GM12872 (cell line): ENCODE data around the gene CST4.

Experiments
- TF ChIP-seq, protein P1 (sequence below): IDR thresholded peaks from 3 replicates; pipeline ENCODE4 v1.5.1; 2011; ENCODE audit warnings: low read depth, mild to moderate bottlenecking, low read length, moderate library complexity; ENCODE audit not compliant: insufficient read depth

The CST4 gene

DNA sequence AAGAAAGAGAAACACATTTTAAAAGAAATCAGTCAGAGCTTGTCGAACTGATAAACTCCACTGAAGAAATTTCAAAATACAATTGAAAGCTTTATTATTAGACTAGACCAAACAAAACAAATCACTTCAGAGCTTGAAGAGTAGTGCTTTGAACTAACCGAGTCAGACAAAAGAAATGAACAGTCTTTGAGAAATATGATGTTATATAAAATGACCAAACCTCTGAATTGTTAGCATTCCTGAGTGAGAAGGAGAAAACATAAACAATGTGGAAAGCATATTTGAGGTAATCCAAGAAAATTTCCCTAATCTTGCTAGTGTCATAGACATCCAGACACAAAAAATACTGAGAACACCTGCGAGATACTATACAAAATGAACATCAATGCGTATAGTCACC is 13.2 kb upstream of the CST4 start:
- TF ChIP-seq, protein P1, sequence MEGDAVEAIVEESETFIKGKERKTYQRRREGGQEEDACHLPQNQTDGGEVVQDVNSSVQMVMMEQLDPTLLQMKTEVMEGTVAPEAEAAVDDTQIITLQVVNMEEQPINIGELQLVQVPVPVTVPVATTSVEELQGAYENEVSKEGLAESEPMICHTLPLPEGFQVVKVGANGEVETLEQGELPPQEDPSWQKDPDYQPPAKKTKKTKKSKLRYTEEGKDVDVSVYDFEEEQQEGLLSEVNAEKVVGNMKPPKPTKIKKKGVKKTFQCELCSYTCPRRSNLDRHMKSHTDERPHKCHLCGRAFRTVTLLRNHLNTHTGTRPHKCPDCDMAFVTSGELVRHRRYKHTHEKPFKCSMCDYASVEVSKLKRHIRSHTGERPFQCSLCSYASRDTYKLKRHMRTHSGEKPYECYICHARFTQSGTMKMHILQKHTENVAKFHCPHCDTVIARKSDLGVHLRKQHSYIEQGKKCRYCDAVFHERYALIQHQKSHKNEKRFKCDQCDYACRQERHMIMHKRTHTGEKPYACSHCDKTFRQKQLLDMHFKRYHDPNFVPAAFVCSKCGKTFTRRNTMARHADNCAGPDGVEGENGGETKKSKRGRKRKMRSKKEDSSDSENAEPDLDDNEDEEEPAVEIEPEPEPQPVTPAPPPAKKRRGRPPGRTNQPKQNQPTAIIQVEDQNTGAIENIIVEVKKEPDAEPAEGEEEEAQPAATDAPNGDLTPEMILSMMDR: no peak

- TF ChIP-seq, protein P1: no peak
These were observed 12.1 kb upstream of the CST4 start for GRCh38 chr20:23700931-23701330.

DNA sequence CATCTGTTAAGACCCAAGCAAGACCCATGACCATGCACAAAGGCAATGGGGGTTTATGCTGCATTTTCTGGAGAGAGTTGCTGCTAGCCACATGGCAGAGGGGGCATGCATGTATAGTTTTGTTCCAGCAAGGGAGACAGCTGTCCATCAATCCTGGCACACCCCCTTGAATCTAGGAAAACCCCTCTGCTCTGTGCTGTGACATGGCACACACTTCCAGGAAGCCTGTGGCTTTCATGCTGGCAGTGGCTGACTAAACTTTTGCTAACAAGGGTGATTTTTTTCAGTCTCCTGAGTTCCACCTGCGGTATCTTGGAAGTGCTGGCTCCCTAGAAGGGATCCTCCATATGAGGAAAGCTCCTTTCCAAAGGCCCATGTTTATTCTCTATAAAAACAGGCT is 9.1 kb upstream of the CST4 start:
- TF ChIP-seq, protein P1: no peak

DNA sequence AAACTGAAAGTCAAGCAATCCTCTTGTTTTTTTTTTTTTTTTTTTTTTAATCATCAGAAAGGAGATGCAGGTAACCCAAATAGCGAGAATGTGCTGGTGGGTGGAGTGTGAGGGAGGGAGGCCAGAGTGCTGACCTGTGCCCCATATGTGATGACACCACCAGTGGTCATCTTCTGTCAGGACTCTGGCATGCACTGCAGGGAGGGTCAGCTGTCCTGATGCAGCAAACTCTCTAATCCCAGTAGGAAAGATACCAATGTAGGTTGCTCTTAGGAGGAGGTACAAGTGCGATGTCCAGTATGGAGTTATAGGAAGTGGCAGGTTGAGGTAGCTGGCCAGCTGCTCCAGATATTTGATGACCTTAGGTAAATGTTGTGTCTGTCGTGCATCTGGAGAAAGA is 2.8 kb upstream of the CST4 start:
- TF ChIP-seq, protein P1: no peak

- TF ChIP-seq, protein P1: no peak
These were observed 1.7 kb upstream of the CST4 start for GRCh38 chr20:23690581-23690980.

- TF ChIP-seq, protein P1: no peak
These were observed 507 bp upstream of the CST4 start for GRCh38 chr20:23689399-23689690.

DNA sequence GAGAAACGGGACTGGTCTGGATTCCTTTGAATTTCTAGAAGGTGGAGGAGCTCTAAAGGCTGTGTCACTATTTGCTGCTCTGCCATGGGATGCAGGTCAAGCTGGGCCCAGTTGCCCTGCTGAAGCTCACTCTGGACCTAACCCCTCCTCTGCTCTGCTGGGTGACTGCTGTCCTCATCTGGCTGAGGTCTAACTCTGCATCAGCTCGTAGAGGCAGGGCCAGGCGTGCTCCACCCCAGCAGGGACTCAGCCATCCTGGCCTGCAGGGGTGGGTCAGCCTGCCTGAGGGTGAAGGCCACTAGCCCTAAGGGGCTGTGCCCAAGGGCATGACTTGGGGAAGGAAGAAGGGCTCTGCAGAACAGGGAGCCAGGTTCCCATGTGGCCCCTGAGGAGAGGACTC is 852 bp downstream of the CST4 start:
- TF ChIP-seq, protein P1: no peak
